HL-60/S4 (cell line): ENCODE data around the gene EEF1AKMT3.

Experiments used
- in situ Hi-C: fragments of 300-500 bp; cut with MboI; formaldehyde crosslinking; loops from 2 replicates; pipeline ENCODE4 v1.14.3; 2022; ENCODE audit warnings: low sequenced_read_pairs

Gene EEF1AKMT3

DNA sequence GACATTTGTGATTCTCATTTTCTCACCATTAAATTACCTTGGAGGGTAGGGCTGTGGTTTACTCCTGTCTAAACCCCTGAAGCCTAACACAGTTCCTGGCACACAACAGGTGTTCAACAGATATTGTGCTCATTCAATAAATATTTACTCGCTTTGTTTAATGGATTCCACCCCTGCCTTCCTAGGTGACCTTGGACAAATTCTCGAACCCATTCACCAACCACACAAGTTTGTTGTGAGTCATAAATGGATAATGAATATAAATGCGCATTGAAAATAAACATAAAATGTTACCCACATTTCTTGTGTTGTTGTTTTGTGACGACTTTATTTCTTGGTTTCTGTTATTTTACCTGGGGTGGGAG lies 9.8 kb downstream of the EEF1AKMT3 start:
- in situ Hi-C loops, result no loop called here

DNA sequence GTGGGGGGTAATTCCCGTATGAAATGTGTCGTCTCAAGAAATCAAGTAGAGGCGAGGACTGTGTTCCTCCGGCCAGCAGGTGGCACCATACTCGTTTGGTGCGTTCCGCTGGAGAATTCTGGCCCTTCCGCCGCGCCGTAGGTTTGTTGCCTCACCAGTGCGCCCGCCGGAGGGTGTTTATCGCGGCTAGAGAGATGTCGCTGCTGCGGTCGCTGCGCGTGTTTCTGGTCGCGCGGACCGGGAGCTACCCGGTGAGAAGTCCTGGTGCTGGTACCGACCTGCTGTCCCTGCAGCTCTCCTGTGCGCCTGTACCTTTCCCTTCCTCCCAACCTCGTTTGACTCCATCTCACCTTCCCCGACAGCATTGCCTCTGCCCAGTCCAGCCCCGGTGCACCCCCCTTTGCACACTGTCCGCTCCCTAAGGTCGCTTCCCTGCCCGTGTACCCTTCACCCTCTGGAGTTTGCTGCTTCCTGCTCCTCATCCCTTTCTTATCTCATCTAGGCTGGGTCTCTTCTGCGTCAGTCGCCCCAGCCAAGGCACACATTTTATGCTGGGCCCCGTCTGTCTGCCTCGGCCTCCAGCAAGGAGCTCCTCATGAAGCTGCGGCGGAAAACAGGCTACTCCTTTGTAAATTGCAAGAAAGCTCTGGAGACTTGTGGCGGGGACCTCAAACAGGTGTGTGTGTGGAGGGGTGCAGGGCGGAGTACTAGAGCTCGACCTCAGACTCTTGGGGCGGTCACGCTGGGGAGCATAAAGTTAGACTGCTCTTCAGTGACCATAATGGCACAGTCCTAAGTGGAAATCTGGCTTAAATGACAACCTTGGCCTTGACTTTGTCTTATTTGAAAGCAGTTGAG lies 10.4 kb downstream of the EEF1AKMT3 start, which contains the start of gene TSFM:
TSS of gene TSFM (plus strand) at position 180 of the 858 bp plus-strand sequence. CDS start at position 195, 15 bp downstream.
- in situ Hi-C loops, result no loop called here

GRCh38 chr12:57783466-57783801 lies 11.0 kb downstream of the EEF1AKMT3 start:
- in situ Hi-C loops, result no loop called here

DNA sequence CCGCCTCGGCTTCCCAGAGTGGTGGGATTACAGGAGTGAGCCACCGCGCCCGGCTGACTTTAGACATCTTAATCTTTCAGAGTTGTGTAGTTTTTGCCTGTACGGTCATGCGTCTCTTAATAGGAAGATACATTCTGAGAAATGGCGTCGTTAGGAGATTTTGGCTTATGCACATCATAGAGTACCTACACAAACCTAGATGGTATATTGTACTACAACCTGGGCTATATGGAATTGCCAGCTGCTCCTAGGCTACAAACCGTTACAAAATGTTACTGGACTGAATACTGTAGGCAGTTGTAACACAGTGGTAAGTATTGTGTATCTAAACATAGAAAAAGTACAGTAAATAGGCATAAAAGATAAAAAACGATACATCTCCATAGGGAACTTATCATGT lies 11.4 kb downstream of the EEF1AKMT3 start:
- in situ Hi-C loops, result no loop called here

- in situ Hi-C loops, result no loop called here
These were observed 21.5 kb downstream of the EEF1AKMT3 start for GRCh38 chr12:57793920-57794319.

DNA sequence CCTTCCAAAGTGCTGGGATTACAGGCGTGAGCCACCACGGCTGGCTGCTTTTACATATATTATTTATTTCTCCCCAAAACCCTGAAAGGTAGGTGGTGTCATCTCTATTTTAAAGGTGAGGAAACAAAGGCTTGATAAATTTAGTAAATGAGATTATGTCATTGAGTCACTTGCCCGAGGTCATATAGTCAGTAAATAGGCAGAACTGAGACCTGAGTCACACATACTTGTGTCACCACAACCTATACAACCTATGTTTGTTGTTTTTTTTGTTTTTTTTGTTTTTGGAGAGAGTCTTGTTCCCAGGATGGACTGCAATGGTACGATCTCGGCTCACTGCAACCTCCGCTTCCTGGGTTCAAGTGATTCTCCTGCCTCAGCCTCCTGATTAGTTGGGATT lies 22.9 kb downstream of the EEF1AKMT3 start:
- in situ Hi-C loops, result no loop called here

DNA sequence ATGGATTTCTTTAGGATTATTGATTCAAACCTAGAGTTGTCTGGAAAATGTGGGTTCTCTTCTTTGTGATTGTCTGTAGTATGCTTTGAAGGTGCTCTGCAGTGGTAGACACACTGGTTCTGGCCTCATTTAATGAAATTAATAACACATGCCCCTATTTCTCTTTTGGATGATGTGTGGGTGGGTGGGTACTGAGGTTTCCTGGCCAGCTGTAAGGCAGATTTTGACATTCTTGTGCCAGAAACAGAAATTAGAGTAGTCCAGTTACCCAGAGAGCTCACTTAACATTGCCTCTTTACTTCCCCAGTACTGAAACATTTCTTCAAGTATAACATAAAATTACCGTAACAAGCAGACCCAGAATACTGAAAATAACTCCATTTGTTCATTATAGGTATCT lies 24.6 kb downstream of the EEF1AKMT3 start:
- in situ Hi-C loops, result no loop called here

GRCh38 chr12:57797933-57798332 lies 25.5 kb downstream of the EEF1AKMT3 start:
- in situ Hi-C loops, result no loop called here

DNA sequence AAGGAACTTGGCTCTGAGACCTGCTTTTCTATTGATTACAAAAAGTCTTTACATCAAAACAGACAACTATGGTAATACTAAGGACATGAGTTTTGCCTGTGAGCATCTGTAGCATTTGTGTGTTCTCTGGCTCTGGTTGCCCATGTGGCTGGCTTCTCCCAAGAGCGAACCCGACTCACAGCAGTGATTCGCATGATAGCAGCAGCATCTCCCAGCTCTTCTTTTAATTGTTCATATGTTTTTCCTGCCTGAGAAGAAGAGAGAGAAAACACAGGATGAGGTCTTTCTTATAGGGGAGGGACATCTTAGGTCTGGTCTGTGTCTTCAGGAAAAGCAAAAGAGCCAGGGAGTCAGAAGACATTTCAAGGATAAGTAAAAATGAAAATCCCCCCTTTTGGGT lies 28.6 kb downstream of the EEF1AKMT3 start:
- in situ Hi-C loops, result no loop called here

- in situ Hi-C loops, result no loop called here
These were observed 30.2 kb downstream of the EEF1AKMT3 start for GRCh38 chr12:57802607-57803006.

GRCh38 chr12:57803319-57803893 lies 31.0 kb downstream of the EEF1AKMT3 start:
- in situ Hi-C loops, result no loop called here

- in situ Hi-C loops, result no loop called here
These were observed 34.3 kb downstream of the EEF1AKMT3 start for GRCh38 chr12:57806677-57807076.

DNA sequence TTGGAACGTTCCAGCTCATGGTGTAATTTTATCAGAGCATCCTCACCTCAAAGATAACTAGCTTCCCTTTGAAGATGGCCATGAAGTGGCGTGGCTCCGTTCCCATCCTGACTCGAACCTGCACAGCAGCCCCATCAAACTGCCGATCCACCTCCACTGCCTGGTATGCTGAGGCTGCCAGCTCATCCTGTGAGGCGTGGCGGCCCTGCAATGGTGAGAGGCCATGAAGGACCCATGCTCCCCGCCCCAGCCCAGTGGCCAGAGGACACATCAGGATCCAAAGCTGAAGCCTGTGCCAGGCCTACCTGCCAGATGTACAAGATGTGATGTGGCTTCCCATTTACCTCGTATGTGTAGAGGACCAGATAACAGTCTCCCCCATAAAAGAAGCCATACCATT lies 34.9 kb downstream of the EEF1AKMT3 start:
- in situ Hi-C loops, result no loop called here

GRCh38 chr12:57808351-57808750 lies 35.9 kb downstream of the EEF1AKMT3 start:
- in situ Hi-C loops, result no loop called here

GRCh38 chr12:57809425-57809824 lies 37.0 kb downstream of the EEF1AKMT3 start:
- in situ Hi-C loops, result no loop called here

GRCh38 chr12:57810450-57810849 lies 38.0 kb downstream of the EEF1AKMT3 start:
- in situ Hi-C loops, result no loop called here

DNA sequence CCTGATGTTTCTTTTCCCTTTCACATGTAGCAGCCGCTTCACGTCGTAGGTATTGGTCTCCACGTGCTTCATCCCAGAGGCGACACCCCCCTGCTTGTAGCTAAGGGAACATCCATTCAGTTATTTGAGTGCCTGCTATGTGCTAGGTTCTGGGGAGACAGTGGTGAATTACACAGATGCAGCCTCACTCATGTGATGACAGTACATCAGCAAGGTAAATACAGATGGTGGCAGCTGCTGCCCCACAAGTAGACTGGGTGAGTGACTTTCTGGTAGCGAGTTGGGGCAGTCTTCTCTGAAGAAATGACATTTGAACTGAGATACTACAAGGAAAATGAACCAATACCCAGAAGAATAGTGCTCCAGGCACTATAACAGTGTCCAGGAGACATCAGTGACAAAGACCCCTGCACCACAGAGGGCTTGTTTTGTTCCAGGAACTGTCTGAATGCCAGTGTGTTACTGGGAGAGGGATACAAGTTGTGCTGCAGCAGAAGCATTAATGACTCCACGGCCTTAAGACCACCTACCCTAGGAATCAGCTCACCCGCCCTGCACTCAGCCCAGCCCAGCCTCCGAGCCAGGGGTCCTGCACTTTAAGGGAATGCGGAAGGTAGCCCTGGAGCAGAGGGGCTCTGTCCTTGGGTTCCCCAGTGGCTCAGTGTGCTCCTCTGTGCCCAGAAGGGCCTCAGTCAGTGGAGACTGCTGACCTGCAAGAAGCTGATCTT lies 38.8 kb downstream of the EEF1AKMT3 start:
- in situ Hi-C loops, result no loop called here

DNA sequence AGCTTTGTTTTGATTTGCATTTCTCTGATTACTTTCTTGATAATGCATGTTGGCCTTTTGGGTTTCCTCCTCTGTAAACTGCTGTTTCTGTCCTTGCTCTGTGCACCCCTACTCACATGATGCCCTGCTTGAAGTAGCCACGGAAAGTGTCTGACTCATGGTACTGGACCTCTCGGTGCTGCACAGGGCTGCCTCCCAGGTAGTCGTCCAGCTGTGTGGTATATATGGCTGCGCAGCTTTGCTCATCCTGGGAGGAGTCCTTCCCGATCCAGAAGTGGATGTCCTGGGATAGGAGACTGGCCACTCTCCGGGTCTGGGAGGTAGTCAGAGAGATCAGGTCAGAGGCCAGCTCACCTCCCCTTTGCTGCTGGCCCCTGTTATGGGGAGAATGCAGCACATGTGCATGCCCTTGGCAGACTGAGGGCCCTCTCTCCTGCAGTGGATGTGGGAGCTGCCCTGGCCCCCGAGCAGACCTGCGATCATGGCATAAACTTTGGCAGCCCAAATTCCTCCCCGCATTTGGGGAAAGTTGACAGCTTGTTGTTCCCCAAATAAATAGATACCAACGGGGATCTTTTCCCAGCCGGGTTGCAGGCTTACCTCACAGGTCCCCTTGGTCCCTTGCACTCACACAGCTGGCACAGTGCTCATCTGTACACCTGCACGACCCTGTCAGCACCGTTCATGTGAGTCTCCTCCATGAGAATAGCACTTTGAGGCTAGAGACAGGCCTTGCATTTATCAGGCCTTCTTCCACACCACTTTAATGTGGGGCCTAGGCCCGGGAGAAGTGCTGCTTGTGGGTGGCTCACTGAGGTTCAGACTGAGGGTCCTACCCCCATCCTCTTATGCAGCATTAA lies 40.9 kb downstream of the EEF1AKMT3 start:
- in situ Hi-C loops, result no loop called here

DNA sequence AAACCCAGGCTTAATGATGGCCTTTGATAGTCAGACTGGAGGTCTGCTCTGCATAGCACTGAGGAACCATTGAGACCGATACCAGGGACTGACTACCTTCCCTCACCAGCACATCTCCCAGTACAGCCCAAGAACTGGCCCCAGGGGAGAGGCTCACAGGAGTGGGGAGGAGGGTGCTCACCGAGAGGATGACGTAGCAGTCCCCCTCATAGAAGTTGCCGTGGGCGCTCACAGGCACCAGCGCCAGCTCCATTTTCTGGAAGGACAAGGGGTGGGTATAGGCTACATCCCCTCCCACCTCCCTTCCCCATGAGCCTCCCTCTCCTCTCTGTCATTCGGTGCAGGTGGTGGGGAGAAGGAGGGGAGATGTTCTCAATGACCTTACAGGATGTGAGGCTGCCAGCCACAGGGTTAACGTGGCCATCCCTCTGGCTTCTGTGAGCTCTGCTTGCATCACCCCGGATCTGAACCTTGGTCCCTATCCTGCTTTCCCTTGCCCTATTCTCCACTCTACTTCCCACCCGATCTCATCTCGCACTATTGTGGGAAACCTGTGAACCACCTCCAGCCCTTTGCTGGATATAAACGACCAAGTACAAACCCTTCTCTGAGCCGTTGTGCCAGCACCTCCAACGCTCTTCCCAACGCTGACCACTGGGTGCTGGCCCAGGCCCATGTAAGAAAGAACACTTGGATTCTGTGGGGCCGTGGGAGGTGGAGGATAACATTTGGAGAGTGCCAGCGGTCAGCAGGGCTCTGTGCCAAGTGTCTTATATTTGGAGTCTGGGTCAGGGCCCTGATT lies 41.8 kb downstream of the EEF1AKMT3 start:
- in situ Hi-C loops, result no loop called here
